ENCODE measurements around the gene PRMT9.
A peak's percentile ranks its signal among the peaks of the same experiment; 100 is the strongest.

PRMT9 gene

GRCh38 chr4:147678796-147679549 lies 5.0 kb downstream of the PRMT9 start:
- peaks cover 4% of the 10 kb centered on the region; the same call in 1 of the 2 replicates for H4K20me1 ChIP-seq (ENCODE audit: insufficient read depth, low read length)
- no peak overlapping the region for H3K4me2 ChIP-seq (ENCODE audit: insufficient read depth, low read length)
- no peaks in the 10 kb centered on the region for H3K9me3 ChIP-seq (ENCODE audit: insufficient read depth, low read length, severe bottlenecking)
- no peak overlapping the region for H3K9ac ChIP-seq (ENCODE audit: low read depth, low read length)
- peak; percentile 10 for DNase-seq
- H3K4me3 ChIP-seq (ENCODE audit: low read depth in 1 of 2, low read length in 2 of 2), result no peak overlapping the region
- no peak for TF ChIP-seq CTCF (IDR thresholded peaks at IDR 0.05; ENCODE audit: borderline replicate concordance, extremely low read depth, low read length, poor library complexity, severe bottlenecking)
- TF ChIP-seq EZH2 (IDR thresholded peaks at IDR 0.05; ENCODE audit: borderline replicate concordance, low read depth, low read length, severe bottlenecking), result no peak
- peaks cover 15% of the 10 kb centered on the region for H3K36me3 ChIP-seq (ENCODE audit: insufficient read depth, low read length)
- no peaks in the 10 kb centered on the region for H3K27me3 ChIP-seq (ENCODE audit: insufficient read depth, low read length, poor library complexity)
- no peak overlapping the region for H2AFZ ChIP-seq (ENCODE audit: low read depth, low read length)
- peaks cover 34% of the 10 kb centered on the region for H3K79me2 ChIP-seq (ENCODE audit: insufficient read depth, low read length)
- ATAC-seq (ENCODE audit: insufficient read depth, low read depth), result no peak
- peaks cover 13% of the 10 kb centered on the region for H3K4me1 ChIP-seq (ENCODE audit: insufficient read depth, low read length)
- H3K27ac ChIP-seq (ENCODE audit: low read length), result no peak overlapping the region

- Histone ChIP-seq H3K27me3 (ENCODE audit: insufficient read depth, low read length, poor library complexity) (no peaks in the 10 kb centered on the region), H3K9ac (ENCODE audit: low read depth, low read length) (no peak overlapping the region), H4K20me1 (ENCODE audit: insufficient read depth, low read length) (peaks cover 4% of the 10 kb centered on the region; the same call in 1 of the 2 replicates), H2AFZ (ENCODE audit: low read depth, low read length) (no peak overlapping the region), H3K4me3 (ENCODE audit: low read depth in 1 of 2, low read length in 2 of 2) (no peak overlapping the region), H3K79me2 (ENCODE audit: insufficient read depth, low read length) (peaks cover 26% of the 10 kb centered on the region), H3K4me2 (ENCODE audit: insufficient read depth, low read length) (no peak overlapping the region), H3K27ac (ENCODE audit: low read length) (no peak overlapping the region), H3K4me1 (ENCODE audit: insufficient read depth, low read length) (peaks cover 11% of the 10 kb centered on the region), H3K9me3 (ENCODE audit: insufficient read depth, low read length, severe bottlenecking) (no peaks in the 10 kb centered on the region), H3K36me3 (ENCODE audit: insufficient read depth, low read length) (peaks cover 16% of the 10 kb centered on the region)
- TF ChIP-seq EZH2 (IDR thresholded peaks at IDR 0.05; ENCODE audit: borderline replicate concordance, low read depth, low read length, severe bottlenecking), result no peak
- no peak for TF ChIP-seq CTCF (IDR thresholded peaks at IDR 0.05; ENCODE audit: borderline replicate concordance, extremely low read depth, low read length, poor library complexity, severe bottlenecking)
- DNase-seq (no peak), ATAC-seq (ENCODE audit: insufficient read depth, low read depth) (no peak)
Observed at GRCh38 chr4:147678106-147678505, 5.9 kb downstream of the PRMT9 start.

GRCh38 chr4:147674496-147674895 lies 9.5 kb downstream of the PRMT9 start:
- DNase-seq (no peak), ATAC-seq (ENCODE audit: insufficient read depth, low read depth) (no peak)
- Histone ChIP-seq H3K4me2 (ENCODE audit: insufficient read depth, low read length) (no peak overlapping the region), H3K9me3 (ENCODE audit: insufficient read depth, low read length, severe bottlenecking) (no peaks in the 10 kb centered on the region), H3K4me1 (ENCODE audit: insufficient read depth, low read length) (no peaks in the 10 kb centered on the region), H3K4me3 (ENCODE audit: low read depth in 1 of 2, low read length in 2 of 2) (no peak overlapping the region), H3K79me2 (ENCODE audit: insufficient read depth, low read length) (peaks cover 11% of the 10 kb centered on the region; the same call in 1 of the 2 replicates), H3K36me3 (ENCODE audit: insufficient read depth, low read length) (peaks cover 16% of the 10 kb centered on the region), H3K27ac (ENCODE audit: low read length) (no peak overlapping the region), H4K20me1 (ENCODE audit: insufficient read depth, low read length) (no peaks in the 10 kb centered on the region; the same call in 1 of the 2 replicates), H3K9ac (ENCODE audit: low read depth, low read length) (no peak overlapping the region), H2AFZ (ENCODE audit: low read depth, low read length) (no peak overlapping the region), H3K27me3 (ENCODE audit: insufficient read depth, low read length, poor library complexity) (no peaks in the 10 kb centered on the region)
- no peak for TF ChIP-seq CTCF (IDR thresholded peaks at IDR 0.05; ENCODE audit: borderline replicate concordance, extremely low read depth, low read length, poor library complexity, severe bottlenecking)
- no peak for TF ChIP-seq EZH2 (IDR thresholded peaks at IDR 0.05; ENCODE audit: borderline replicate concordance, low read depth, low read length, severe bottlenecking)
